Fibroblast of skin of right quadriceps (primary cell): ENCODE measurements around the gene ZNF593.

Experiments
- DNase-seq: peaks from one replicate; pipeline ENCODE4 v3.0.0-alpha.2; 2013

The ZNF593 gene

DNA sequence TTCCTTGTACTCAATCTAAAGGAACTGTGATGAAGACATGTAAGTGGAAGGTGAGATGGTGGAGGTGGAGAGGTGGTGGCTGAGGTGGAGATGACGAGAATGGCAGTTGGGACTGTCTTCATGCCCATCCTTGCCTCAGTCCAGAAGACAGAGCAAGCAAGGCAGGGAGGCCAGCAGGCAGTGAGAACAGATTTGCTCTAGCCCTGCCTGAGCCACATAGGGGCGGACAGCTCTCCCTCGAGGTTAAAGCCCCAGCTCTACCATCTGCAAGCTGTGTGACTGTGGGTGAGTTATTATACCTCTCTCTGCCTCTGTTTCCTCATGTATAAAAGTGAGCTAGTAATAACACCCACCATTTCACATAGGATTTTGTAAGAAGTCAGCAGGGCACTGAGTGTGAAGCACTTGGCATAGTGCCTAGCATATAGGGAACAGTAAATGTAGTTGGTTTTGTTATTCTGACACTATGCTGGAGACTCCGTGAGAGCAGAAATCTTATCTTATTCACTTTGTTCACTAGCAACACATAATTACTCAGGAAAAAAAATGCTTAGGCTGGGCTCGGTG is 15.7 kb upstream of the ZNF593 start:
- no peak for DNase-seq

DNA sequence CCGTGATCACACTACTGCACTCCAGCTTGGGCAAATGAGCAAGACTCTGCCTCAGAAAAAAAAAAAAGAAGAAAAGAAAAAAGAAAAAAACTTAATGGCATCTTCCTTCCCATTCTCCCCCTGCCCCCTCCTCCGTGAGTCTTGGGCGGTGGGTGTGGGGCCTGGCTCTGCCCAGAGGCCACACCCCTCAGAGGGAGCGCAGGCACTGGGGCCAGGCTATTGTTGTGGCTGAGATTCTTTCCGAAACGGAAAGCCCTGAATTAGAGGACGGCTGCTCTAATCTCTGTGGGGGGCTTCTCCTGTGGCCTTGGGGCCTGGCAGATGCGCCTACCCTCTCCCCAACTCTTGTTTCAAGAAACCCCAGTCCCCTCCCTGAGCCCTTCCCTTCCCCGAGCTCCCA is 15.0 kb upstream of the ZNF593 start:
- DNase-seq = no peak

DNA sequence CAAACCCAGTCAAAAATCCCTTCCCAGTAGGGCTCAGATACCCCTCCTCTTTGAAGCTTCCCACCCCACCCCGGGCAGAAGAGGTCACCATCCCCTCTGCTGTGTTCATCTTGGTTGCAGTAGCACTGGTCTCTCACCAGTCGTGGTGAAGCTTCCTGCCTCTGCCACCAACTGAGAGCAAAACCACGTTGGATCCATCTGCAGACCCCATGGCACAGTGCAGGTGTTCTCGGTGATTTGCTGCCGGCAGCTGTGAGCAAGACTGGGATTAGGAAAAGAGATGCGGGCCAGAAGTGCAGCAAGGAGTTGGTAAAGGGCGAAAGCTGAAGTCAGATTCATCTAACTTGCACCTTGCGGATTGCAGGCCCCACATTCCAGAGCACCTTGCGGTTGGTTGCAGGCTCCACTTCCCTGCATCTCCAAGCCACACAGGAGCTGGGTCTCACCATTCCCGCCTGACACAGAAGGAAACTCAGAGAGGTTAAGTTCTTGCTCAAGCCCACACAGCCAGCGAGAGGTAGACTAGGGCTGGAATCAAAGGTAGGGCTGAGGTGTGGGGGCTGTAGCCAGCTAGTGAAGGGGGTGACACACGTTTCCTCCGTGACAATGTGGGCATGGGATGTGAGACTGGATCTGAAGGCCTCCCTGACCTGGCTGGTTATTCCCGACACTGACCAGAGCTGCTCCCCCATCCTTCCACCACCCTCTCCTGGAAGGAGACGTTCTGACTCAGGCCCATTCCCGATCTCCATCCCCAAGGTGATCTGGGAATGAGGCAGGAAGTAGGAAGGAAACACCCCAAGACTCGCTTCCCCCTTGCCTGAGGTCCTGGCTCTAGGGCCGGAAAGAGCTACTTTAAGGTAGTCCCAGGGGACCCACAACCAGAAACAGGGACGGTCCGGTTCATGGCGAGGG is 14.1 kb upstream of the ZNF593 start:
- no peak for DNase-seq

DNA sequence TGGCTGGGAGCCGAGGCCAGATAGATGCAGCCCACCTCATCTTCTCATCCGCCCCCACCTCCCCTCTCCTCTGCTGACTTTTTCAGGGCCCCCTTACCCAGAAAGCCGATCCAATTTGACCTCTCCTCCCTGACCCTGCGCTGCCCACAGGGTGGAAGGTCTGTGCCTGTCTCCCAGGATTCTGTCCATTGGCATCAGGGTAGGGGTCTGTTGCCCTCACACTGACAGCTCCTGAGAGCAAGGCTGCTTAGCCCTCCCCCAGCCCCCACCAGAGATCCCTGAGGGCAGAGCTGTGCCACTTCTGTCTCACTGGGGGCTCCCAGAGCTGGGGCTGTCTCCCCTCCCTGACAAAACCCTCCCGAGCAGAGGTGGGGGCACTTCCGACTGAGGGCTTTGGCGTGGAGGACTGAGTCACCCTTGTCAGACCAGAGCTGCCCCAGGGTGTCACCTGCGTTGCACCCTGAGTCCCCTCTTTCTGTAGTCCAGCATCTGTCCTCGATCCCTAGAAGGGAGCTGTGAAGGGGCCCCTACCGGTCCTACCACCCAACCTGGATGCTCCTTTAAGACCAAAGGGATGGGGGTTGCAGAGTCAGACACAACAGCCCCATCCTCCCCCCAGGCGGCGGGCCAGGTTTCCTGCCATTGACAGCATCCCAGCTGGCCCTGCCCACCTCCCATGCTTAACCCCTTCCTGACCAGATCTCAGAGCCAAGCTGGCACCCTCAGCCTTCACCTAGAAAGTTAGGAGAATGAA is 13.2 kb upstream of the ZNF593 start:
- peak; percentile 33 for DNase-seq

DNA sequence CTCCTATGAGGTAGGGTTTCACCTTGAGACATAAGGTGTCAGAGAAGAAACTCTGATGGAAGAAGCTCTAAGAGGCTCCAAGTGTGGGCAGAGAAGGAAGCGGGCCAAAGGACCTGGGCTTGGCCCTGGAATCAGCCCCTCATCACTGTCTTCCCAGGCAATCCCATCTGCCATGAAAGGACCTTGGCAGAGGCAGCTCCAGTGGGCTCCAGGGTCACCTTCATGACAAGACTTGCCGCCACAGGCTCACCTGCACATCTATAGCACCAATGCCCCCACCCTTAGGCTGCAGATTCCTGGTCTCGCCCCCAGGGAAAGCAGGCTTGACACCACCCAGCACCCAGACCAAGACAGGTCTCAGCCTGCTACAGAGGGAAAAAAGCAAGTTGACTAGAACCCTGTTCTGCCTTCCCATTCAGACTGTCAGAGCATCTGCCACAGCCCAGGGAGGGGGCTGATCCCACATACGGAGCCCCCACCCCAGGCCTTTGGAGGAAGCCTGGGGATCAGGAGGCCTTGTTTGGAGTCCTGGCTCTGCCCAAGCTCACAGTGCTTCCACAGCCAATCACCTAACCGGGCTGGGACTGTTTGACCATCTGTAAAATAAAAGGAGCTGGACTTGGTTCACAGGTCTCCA is 11.3 kb upstream of the ZNF593 start:
- DNase-seq = no peak

DNA sequence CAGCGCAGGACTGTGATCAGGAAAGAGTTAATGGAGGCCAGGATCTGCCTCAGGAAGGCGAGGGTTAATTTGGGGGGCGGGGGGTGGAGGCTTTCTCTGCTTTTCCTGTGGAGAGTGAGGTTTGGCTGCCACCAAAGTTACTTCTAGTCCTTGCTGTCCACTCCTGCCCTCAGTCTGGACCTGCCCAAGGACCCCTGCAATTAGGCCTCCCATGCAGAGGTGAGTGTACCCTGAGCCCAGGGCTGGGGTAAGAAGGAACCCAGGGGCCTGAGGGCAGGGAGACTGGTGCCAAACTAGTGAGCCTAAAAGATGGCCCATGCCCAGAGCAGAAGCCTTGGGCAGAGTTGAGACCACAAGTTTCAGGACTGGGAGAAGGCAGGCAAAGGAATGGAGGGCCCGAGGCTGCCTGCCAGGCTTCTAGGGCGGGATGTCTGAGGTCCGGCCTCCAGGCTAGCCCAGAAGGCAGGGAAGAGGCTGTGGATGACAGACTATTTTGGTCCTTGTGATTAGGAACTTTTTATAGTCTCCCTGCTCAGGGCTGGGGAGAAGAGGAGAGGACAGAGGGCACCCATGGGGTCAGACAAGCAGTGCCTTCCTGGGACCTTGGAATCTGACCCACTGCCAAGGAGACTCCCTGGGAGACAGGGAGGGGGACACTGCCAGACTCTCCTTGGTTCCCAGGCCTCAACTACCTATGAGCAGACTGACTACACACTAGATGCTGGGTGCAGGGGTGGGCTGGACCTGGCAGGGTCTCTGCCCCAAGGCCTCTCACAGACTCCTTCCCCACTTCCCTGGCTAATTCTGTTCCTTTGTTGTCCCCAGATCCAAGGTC is 10.6 kb upstream of the ZNF593 start, which contains the start of gene FAM110D:
TSS of gene FAM110D (plus strand) at position 172 of the 835 bp plus-strand sequence. CDS start 2,213 bp downstream, outside the sequence.
- no peak for DNase-seq

DNA sequence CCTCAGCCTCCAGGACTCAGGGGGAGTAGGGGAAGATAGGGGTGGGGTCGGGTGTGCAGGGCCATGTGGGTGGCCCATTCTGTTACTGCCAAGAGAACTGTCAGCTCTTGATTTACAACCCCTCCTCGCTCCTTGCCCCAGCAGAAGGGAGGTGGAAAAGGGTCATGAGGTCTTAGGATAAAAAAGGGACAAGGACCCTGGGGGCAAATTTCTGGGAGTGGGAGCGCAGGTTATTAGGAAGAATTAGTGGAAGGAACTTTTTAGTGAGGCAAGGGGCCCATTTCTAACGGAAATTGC is 10.0 kb upstream of the ZNF593 start:
- DNase-seq = no peak

DNA sequence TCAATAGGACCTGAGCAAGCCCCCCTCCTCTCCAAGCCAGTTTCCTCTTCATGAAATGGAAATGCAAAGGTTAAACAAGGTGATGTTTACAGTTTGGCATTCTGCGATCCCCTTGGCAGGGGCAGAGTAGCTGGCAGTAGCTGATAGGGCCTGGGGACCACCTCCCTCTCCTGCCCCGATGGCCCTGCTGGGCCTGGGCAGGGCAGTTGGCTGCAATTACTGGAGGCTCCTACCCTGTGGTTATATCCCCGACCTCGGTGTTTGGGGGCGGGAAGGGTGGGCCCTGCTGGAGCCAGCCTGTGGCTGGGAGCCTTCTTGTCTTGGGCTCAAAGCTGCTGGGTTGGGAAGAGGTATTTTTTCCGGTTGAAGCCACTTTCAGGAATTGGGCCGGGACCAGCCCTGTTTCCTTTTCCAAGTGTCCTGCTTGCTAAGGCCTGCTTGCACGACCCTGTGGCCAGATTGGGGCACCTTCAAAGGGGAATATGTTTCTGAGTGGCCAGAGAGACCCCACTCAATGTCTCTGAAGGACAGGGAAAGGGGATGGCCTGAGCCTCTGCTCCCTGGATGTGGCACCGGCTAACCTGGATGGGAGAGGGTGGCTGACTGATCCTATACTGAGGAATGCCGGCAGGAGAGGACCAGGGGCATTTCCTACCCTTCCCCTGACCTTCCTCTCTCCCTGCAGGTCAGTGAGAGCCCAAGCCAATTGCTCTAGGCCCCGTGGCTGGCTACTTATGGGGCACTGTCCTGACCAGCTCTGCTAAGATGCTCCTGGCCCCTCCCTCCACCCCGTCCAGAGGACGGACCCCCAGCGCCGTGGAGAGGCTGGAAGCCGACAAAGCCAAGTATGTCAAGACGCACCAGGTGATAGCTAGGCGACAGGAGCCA is 8.9 kb upstream of the ZNF593 start:
- DNase-seq = no peak

DNA sequence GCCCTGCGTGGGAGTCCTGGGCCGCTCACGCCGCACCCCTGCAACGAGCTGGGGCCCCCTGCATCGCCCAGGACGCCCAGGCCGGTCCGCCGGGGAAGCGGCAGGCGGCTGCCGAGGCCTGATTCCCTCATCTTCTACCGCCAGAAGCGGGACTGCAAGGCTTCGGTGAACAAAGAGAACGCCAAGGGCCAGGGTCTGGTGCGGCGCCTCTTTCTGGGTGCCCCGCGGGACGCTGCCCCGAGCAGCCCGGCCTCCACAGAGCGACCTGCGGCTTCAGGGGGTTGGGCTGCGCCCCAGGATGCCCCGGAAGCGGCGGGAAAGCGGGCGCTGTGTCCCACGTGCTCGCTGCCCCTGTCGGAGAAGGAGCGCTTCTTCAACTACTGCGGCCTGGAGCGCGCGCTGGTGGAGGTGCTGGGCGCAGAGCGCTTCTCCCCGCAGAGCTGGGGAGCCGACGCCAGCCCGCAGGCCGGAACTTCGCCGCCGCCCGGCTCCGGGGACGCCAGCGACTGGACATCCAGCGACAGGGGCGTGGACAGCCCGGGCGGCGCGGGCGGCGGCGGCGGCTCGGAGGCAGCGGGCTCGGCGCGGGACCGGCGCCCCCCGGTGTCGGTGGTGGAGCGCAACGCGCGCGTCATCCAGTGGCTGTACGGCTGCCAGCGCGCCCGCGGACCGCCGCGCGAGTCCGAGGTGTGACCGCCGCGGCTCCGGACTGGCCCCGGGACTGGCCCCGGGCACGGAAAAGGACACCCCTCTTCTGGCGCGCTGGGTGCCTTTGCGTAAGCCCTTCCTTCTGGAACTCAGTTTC is 8.1 kb upstream of the ZNF593 start:
- DNase-seq = peak; percentile 55

DNA sequence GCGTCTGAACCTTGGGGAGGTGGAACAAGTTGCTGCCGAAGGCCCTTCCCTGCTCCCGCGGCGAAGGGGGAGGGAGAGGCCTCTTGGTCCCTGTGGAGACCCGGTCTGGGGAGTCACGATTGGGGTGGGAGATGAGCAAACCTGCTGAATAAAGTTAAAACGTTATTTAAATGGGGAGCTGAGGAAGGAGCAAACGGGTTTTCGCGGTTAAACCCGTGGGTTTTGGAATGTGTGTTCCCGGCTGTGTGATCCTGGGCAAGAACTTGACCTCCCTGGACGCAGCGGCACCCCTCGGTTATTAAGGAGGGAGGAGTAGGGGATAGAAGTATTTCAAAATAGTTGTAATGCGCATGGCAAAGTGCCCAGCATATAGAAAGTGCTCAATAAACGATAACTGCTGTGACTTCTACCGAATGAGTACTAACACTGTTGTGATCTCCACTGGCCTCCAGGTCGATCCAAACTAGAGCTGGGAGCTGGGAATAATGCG is 7.4 kb upstream of the ZNF593 start:
- no peak for DNase-seq

DNA sequence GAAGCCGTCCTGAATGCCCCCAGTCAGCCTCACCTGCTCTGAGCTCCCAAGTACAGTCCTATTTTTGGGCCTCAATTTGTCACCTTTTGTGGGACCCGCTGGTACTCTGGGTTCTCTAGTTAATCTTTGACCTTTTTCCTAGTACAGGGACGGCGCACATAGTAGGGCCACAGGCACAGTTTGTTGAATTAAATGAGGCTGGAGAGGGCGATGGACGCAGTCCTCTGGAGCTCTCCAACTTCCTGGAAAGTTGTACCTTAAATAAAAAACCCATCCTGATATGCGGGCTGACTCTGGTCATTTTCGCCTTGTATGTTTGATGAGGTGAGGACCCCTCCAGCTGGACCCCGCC is 6.0 kb upstream of the ZNF593 start:
- no peak for DNase-seq

DNA sequence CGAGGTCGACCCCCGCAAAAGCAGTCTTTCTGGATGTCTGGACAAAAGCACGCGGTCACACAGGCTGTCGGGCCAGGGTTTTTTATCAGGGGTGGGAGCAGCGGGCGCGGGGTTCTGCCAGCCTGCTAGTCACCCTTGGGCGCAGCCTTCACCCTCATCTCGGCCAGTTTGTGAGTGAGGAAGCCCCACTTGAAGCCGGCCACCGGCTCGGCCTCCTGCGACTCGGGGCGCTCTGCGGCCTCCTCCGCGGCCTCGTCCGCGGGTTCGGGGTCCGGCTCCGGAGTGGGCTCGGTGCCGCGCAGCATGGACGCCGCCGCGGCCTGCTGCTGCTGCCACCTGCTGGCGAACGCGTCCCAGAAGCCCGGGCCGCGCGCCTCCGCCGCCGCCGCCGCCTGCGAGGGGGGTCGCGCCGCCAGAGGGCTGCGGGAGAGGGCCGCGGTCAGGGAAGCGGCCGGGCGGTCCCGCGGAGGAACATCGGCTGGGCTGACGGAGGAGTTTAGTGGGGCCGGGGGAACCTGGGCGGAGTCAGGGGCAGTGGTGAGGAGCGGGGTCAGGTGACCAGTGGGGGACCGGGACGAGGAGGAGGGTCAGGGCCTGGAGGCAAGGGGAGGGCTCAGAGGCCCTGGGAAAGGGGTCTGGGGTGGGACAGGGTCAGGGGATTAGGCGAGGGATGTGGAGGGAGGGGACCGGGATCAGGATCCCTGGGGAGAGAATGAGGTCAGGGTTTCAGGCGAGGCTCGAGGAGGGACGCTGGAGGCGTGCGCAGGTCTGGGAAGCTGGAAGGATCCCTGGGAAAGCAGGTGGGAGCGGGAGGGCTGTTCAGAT is 5.5 kb upstream of the ZNF593 start:
- DNase-seq = peak; percentile 28

DNA sequence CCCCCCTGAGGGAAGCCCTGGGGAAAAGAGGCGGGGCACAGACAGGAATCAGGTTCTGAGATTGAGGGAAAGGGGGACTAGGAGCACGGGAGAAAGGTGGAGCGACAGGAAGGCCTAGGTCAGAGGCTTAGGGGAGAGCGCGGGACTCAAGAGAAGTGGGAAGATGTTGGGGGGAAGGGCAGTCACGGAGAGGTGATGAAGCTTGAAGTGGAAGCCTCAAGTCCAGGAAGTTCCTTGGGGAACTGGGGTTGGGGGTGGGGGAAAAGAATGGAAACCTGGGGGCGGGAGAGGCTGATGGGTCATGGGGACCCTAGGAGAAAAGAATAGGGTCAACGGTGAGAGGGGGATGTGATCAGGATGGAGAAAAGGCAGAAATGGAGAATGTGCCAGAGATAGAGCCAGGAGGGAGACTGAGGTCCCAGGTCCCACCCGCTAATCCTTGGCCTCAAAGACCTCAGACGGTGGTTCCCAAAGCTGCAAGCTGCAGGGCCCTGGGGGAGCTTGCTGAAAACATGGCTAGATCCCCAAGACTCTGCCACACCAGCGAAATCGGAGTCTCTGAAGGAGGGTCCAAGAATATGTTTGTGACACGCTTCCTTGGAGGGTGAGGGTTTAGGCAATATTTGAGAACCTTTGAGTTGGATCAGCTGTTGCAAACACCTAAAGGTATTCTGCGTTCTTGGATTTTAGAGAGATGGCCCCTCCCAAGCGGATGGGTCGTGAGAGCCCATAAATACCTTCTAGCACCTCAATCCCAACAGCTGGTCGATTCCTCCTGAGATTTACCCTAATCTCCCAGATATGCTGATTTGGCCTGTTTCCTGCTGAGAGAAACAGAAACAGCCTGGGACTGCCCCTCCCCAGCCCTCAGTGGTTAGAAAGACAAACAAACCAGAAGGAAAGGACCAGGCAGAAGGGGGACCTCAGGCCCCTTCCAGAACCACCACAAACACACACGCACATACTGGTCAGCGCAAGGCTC is 4.6 kb upstream of the ZNF593 start:
- no peak for DNase-seq

DNA sequence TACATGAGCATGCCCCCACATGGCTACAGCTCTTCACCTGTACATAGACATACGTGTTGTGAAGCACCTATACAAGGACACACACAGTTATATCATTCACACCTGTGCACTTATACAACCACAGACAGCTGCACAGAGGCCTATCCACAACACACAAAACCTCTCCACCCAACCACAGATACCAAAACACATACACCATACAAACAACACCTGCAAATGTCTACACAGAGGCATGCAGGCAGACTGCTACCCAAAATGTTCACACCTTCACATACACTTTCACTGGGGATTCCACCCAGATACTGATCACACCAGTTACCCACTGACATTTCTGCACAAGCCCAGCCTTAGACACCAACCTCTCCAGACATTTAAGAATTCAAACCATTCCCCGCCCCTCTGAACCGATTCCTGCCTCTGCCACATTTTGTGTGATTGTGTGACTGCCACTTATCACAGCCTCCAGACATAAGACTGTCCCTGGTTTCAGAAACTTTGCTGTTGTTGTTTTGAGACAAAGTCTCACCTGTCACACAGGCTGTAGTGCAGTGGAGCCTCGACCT is 2.9 kb upstream of the ZNF593 start:
- DNase-seq = no peak

DNA sequence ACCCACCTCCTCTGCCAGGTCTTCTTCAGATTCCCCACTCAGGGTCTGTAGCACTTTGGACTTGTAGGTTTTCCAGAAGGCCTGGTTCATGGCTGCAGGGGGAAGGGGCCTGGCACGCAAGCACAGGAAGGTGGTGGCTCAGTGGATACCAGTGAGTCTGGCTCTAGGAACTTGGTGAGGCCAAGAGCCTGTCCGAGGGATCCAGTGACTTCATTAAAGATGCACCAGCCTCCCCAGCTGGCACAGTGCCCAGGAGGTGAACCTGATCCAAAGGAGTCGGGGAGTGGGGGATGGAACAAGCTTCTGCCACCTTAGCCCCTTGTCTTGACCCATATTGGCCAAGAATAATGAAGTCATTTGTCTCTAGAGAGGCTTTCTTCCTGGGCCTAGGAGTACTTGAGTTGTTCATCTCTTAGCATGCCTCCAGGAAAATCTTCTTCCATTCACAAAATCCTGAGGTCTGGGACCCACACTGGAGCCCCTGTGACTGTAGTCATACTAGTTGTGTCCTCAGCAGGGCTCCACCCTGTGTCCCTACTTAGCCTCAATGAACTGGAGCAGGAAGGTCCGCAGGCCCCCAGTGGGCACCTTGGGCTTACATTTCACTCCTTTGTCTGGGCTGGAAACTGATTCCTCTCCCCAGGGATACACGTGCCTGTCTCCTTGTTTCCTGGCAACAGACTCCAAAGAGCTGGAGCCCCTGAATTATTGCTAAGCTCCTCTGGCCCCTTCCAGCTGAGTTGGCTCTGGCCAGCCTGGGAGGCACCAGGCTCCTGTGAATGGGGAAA is 1.1 kb upstream of the ZNF593 start, which contains the start of gene C1orf232:
TSS of gene C1orf232 (minus strand) at position 554 of the 788 bp plus-strand sequence. CDS start at position 90, 464 bp downstream.
- DNase-seq = no peak

DNA sequence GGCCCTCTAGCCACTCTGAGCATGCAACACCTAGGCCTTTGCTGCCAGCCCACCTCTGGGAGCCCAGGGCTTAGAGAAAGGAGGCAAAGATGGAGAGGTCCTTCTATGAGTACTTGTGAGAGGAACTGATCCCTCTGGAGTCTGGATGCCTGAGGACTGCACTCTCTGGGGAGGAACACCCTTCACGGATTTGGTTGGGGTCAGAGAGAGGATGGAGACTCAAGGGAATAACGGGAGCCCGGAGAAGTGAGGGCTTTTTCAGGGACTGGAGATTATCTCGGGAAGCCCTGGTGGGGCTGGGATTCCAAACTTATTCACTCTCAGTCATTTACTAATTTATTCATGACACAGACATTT is 532 bp upstream of the ZNF593 start:
- DNase-seq = no peak

DNA sequence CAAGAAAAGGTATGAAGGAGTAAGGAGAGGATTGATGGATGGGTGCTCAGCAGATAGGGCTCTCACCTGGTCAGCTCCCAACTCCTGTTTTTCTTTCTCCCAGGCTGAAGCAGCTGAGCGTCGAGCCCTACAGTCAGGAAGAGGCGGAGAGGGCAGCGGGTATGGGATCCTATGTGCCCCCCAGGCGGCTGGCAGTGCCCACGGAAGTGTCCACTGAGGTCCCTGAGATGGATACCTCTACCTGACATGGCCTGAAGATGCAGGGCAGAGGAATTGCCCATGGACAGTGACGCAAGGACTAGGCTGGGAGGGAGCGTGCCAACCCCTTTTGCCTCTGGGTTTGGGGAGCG is 739 bp downstream of the ZNF593 start:
- DNase-seq = no peak
